GM23248 (cell line): ENCODE measurements around the gene PTPRT. TPM values are rescaled to one million over a fixed set of nuclear protein-coding genes. Genes with fewer than 3 reads are reported as not detected.

Experiments
- DNase-seq: peaks from one replicate; pipeline ENCODE4 v3.0.0-alpha.2; 2015
- H2AFZ ChIP-seq: fragments of 200-600 bp; sonication (generic); 2 replicates; pipeline ENCODE4 v1.6.1; 2016; ENCODE audit warnings: antibody characterized with exemption
- H3F3A ChIP-seq: fragments of 200-600 bp; sonication (generic); 2 replicates; pipeline ENCODE4 v1.6.1; 2016; ENCODE audit warnings: mild to moderate bottlenecking, antibody characterized with exemption, mixed run types; ENCODE audit not compliant: insufficient read depth
- H3K27ac ChIP-seq: fragments of 200-600 bp; sonication (generic); 2 replicates; pipeline ENCODE4 v1.5.1; 2016; ENCODE audit warnings: mild to moderate bottlenecking
- H3K27me3 ChIP-seq: fragments of 200-600 bp; sonication (generic); replicated peaks from 2 replicates; pipeline ENCODE4 v1.6.1; 2016; ENCODE audit warnings: mild to moderate bottlenecking; ENCODE audit not compliant: insufficient read depth
- H3K36me3 ChIP-seq: fragments of 200-600 bp; sonication (generic); 2 replicates; pipeline ENCODE4 v1.6.1; 2016; ENCODE audit warnings: low read depth, mild to moderate bottlenecking
- H3K4me1 ChIP-seq: fragments of 200-600 bp; sonication (generic); 2 replicates; pipeline ENCODE4 v1.6.1; 2016; ENCODE audit warnings: mild to moderate bottlenecking; ENCODE audit not compliant: insufficient read depth
- H3K4me2 ChIP-seq: fragments of 200-600 bp; sonication (generic); one replicate; pipeline ENCODE4 v1.6.1; 2016; ENCODE audit warnings: mild to moderate bottlenecking; ENCODE audit not compliant: unreplicated experiment
- H3K4me3 ChIP-seq: fragments of 200-600 bp; sonication (generic); 2 replicates; pipeline ENCODE4 v1.5.1; 2016; ENCODE audit warnings: mild to moderate bottlenecking
- H3K79me2 ChIP-seq: fragments of 200-600 bp; sonication (generic); 2 replicates; pipeline ENCODE4 v1.6.1; 2016; ENCODE audit warnings: mild to moderate bottlenecking; ENCODE audit not compliant: insufficient read depth
- H3K9ac ChIP-seq: fragments of 200-600 bp; sonication (generic); 2 replicates; pipeline ENCODE4 v1.6.1; 2016; ENCODE audit warnings: mild to moderate bottlenecking
- H3K9me2 ChIP-seq: fragments of 200-600 bp; sonication (generic); 2 replicates; pipeline ENCODE4 v1.6.1; 2016; ENCODE audit warnings: mixed run types, mild to moderate bottlenecking, moderate library complexity; ENCODE audit not compliant: insufficient read depth
- H3K9me3 ChIP-seq: fragments of 200-600 bp; sonication (generic); one replicate; pipeline ENCODE4 v1.6.1; 2017; ENCODE audit warnings: low read depth
- H4K20me1 ChIP-seq: fragments of 200-600 bp; sonication (generic); 2 replicates; pipeline ENCODE4 v1.6.0; 2016; ENCODE audit not compliant: insufficient read depth
- EZH2 ChIP-seq: fragments of 200-600 bp; sonication (generic); IDR thresholded peaks from 2 replicates; pipeline ENCODE4 v1.6.1; 2018; ENCODE audit warnings: antibody characterized with exemption, mild to moderate bottlenecking; ENCODE audit not compliant: insufficient read depth, poor library complexity, severe bottlenecking
- EZH2phosphoT487 ChIP-seq: fragments of 200-600 bp; sonication (generic); IDR thresholded peaks from 2 replicates; pipeline ENCODE4 v1.6.1; 2018; ENCODE audit warnings: antibody characterized with exemption, moderate library complexity, mild to moderate bottlenecking, low read depth; ENCODE audit not compliant: insufficient read depth
- WGBS, 2 experiments: methylation state at CpG; one replicate each; pipeline ENCODE4 v1.1.6; 2015 to 2017; ENCODE audit warnings: low lambda C conversion rate in 2 of 2, low coverage in 1 of 2; ENCODE audit errors: missing lambda C conversion rate in 2 of 2; 5-methylcytosine and 5-hydroxymethylcytosine counted together
- in situ Hi-C: fragments of 300-500 bp; cut with MboI; formaldehyde crosslinking; loops from 2 replicates; pipeline ENCODE4 v1.15.0; 2020
- polyA plus RNA-seq: library from polyadenylated mRNA; unstranded; fragments of >200 nt; fragmentation: Nextera tagmentation; extraction: Ambion mirVana; gene quantifications from 2 replicates; pipeline ENCODE4 v1.2.1, GENCODE V29; 2016
- total RNA-seq: library from RNA; depleted of rRNA; stranded (reverse); fragments of >200 nt; shearing (Covaris generic); gene quantifications from 2 replicates; pipeline ENCODE4 v1.2.3, GENCODE V29; 2014

Gene PTPRT
- total and polyA plus RNA-seq, 2 experiments from 2014 or later: not detected

- Histone ChIP-seq H3K4me2 (no peak overlapping the region), H3K9me3 (no peaks in the 10 kb centered on the region), H4K20me1 (no peaks in the 10 kb centered on the region), H3K4me1 (no peaks in the 10 kb centered on the region), H3F3A (no peaks in the 10 kb centered on the region), H3K9ac (no peak overlapping the region), H3K27ac (no peak overlapping the region), H3K4me3 (no peak overlapping the region), H3K27me3 (no peaks in the 10 kb centered on the region), H2AFZ (no peak overlapping the region), H3K9me2 (no peaks in the 10 kb centered on the region), H3K79me2 (no peaks in the 10 kb centered on the region), H3K36me3 (no peaks in the 10 kb centered on the region)
- WGBS, 2 experiments: 18 to 24% methylated on average over 6 of the region's 6 CpGs
- no peak for DNase-seq
- TF ChIP-seq EZH2 (no peak), EZH2phosphoT487 (no peak)
- in situ Hi-C loops: no loop called here
These were observed 819.6 kb downstream of the PTPRT start for GRCh38 chr20:42370075-42370474.

- no peaks in the 10 kb centered on the region for H3K4me1 ChIP-seq
- H3F3A ChIP-seq: no peaks in the 10 kb centered on the region
- H4K20me1 ChIP-seq: no peaks in the 10 kb centered on the region
- no peaks in the 10 kb centered on the region for H3K79me2 ChIP-seq
- no peak overlapping the region for H3K4me2 ChIP-seq
- no peak for DNase-seq
- H3K9me2 ChIP-seq: no peaks in the 10 kb centered on the region
- H3K27ac ChIP-seq: no peak overlapping the region
- WGBS, 2 experiments: 39 to 45% methylated on average over 3 of the region's 3 CpGs
- H3K9ac ChIP-seq: no peak overlapping the region
- H3K4me3 ChIP-seq: no peak overlapping the region
- no peaks in the 10 kb centered on the region for H3K9me3 ChIP-seq
- H3K27me3 ChIP-seq: no peaks in the 10 kb centered on the region
- TF ChIP-seq EZH2phosphoT487: no peak
- TF ChIP-seq EZH2: no peak
- in situ Hi-C loops: no loop called here
- no peak overlapping the region for H2AFZ ChIP-seq
- no peaks in the 10 kb centered on the region for H3K36me3 ChIP-seq
These were observed 820.8 kb downstream of the PTPRT start for GRCh38 chr20:42368910-42369309.

GRCh38 chr20:42366626-42367025, 823.1 kb downstream of the PTPRT start:
- Histone ChIP-seq H4K20me1 (no peaks in the 10 kb centered on the region), H3K4me2 (no peak overlapping the region), H3K4me1 (no peaks in the 10 kb centered on the region), H3K9ac (no peak overlapping the region), H2AFZ (no peak overlapping the region), H3K4me3 (no peak overlapping the region), H3K36me3 (no peaks in the 10 kb centered on the region), H3K9me2 (no peaks in the 10 kb centered on the region), H3K79me2 (no peaks in the 10 kb centered on the region), H3K27ac (no peak overlapping the region), H3K9me3 (no peaks in the 10 kb centered on the region), H3K27me3 (no peaks in the 10 kb centered on the region), H3F3A (no peaks in the 10 kb centered on the region)
- 14 to 26% methylated on average over 6 of the region's 6 CpGs for WGBS, 2 experiments
- in situ Hi-C loops: no loop called here
- no peak for DNase-seq
- TF ChIP-seq EZH2 (no peak), EZH2phosphoT487 (no peak)

- in situ Hi-C loops: no loop called here
- WGBS, 2 experiments: 18 to 29% methylated on average over 2 of the region's 2 CpGs
- no peak for DNase-seq
These were observed 825.3 kb downstream of the PTPRT start for GRCh38 chr20:42364446-42364845.

GRCh38 chr20:42361402-42361970, 828.2 kb downstream of the PTPRT start:
- no peak overlapping the region for H3K4me3 ChIP-seq
- TF ChIP-seq EZH2 (no peak), EZH2phosphoT487 (no peak)
- no peaks in the 10 kb centered on the region for H3K4me1 ChIP-seq
- no peak overlapping the region for H2AFZ ChIP-seq
- H4K20me1 ChIP-seq: no peaks in the 10 kb centered on the region
- no peak overlapping the region for H3K27ac ChIP-seq
- H3K4me2 ChIP-seq: no peak overlapping the region
- no peaks in the 10 kb centered on the region for H3K36me3 ChIP-seq
- no peaks in the 10 kb centered on the region for H3K9me2 ChIP-seq
- H3K27me3 ChIP-seq: no peaks in the 10 kb centered on the region
- no peak overlapping the region for H3K9ac ChIP-seq
- no peaks in the 10 kb centered on the region for H3F3A ChIP-seq
- in situ Hi-C loops: no loop called here
- WGBS, 2 experiments: 16 to 21% methylated on average over 6 of the region's 6 CpGs
- H3K79me2 ChIP-seq: no peaks in the 10 kb centered on the region
- H3K9me3 ChIP-seq: no peaks in the 10 kb centered on the region
- no peak for DNase-seq

More at GRCh38 chr20:42364446-42364845, 825.3 kb downstream of the PTPRT start:
- Histone ChIP-seq H3K9ac (no peak overlapping the region), H3K36me3 (no peaks in the 10 kb centered on the region), H3K4me1 (no peaks in the 10 kb centered on the region), H3K9me2 (no peaks in the 10 kb centered on the region), H3F3A (no peaks in the 10 kb centered on the region), H4K20me1 (no peaks in the 10 kb centered on the region), H3K27ac (no peak overlapping the region), H3K9me3 (no peaks in the 10 kb centered on the region), H2AFZ (no peak overlapping the region), H3K79me2 (no peaks in the 10 kb centered on the region), H3K4me3 (no peak overlapping the region), H3K27me3 (no peaks in the 10 kb centered on the region), H3K4me2 (no peak overlapping the region)
- no peak for TF ChIP-seq EZH2phosphoT487
- TF ChIP-seq EZH2: no peak
